Neural cell (in vitro differentiated cells): ENCODE data around the gene DHRS1. TPM values are rescaled to one million over a fixed set of nuclear protein-coding genes. Genes with fewer than 3 reads are reported as not detected.

ENCODE experiments used
- H2AFZ ChIP-seq: fragments of 200-600, 300-800 bp; sonication (generic), shearing (Covaris generic); 2 replicates; pipeline ENCODE4 v1.6.0; 2014; ENCODE audit warnings: low read depth, mild to moderate bottlenecking, antibody characterized with exemption, low read length, moderate library complexity
- H3F3A ChIP-seq: fragments of 200-600 bp; shearing (Covaris generic); 2 replicates; pipeline ENCODE4 v1.6.1; 2016; ENCODE audit warnings: mild to moderate bottlenecking, moderate library complexity, mixed read lengths, antibody characterized with exemption, low read length; ENCODE audit not compliant: insufficient read depth, poor library complexity, severe bottlenecking
- H3K27ac ChIP-seq: fragments of 200-600, 300-800 bp; sonication (generic), shearing (Covaris generic); 2 replicates; pipeline ENCODE4 v1.5.1; 2014; ENCODE audit warnings: mild to moderate bottlenecking, low read length, moderate library complexity
- H3K27me3 ChIP-seq: fragments of 300-800, 200-600 bp; sonication (generic), shearing (Covaris generic); 2 replicates; pipeline ENCODE4 v1.6.0; 2014; ENCODE audit warnings: mild to moderate bottlenecking, low read depth, low read length, moderate library complexity; ENCODE audit not compliant: insufficient read depth
- H3K36me3 ChIP-seq: fragments of 300-800, 200-600 bp; sonication (generic), shearing (Covaris generic); 2 replicates; pipeline ENCODE4 v1.5.1; 2014; ENCODE audit warnings: mild to moderate bottlenecking, antibody characterized with exemption, low read length, moderate library complexity; ENCODE audit not compliant: insufficient read depth
- H3K4me2 ChIP-seq: fragments of 300-800, 200-600 bp; sonication (generic), shearing (Covaris generic); 2 replicates; pipeline ENCODE4 v1.6.0; 2014; ENCODE audit warnings: mild to moderate bottlenecking, low read length
- H3K4me3 ChIP-seq: fragments of 300-800, 200-600 bp; sonication (generic), shearing (Covaris generic); 2 replicates; pipeline ENCODE4 v1.5.1; 2014; ENCODE audit warnings: mild to moderate bottlenecking, low read length, moderate library complexity
- H3K79me2 ChIP-seq: fragments of 200-600 bp; shearing (Covaris generic); replicated peaks from 2 replicates; pipeline ENCODE4 v1.6.0; 2014; ENCODE audit warnings: mild to moderate bottlenecking, low read length, moderate library complexity; ENCODE audit not compliant: insufficient read depth
- H3K9ac ChIP-seq: fragments of 300-800, 200-600 bp; sonication (generic), shearing (Covaris generic); 2 replicates; pipeline ENCODE4 v1.6.1; 2016; ENCODE audit warnings: mild to moderate bottlenecking, low read length, mixed read lengths
- H3K9me2 ChIP-seq: fragments of 200-600 bp; shearing (Covaris generic); 2 replicates; pipeline ENCODE4 v1.6.1; 2016; ENCODE audit warnings: mild to moderate bottlenecking, low read length, mixed read lengths; ENCODE audit not compliant: insufficient read depth
- H3K9me3 ChIP-seq: fragments of 200-600, 300-800 bp; sonication (generic), shearing (Covaris generic); 2 replicates; pipeline ENCODE4 v1.6.1; 2016; ENCODE audit warnings: mild to moderate bottlenecking, mixed run types, low read length, moderate library complexity, mixed read lengths
- H4K20me1 ChIP-seq: fragments of 200-600 bp; shearing (Covaris generic); 2 replicates; pipeline ENCODE4 v1.6.1; 2016; ENCODE audit warnings: mild to moderate bottlenecking, mixed run types; ENCODE audit not compliant: insufficient read depth
- CTCF ChIP-seq: fragments of 450-650 bp; IDR thresholded peaks from 2 replicates; pipeline ENCODE4 v1.5.1; 2014; ENCODE audit warnings: antibody characterized with exemption, mild to moderate bottlenecking, moderate library complexity; ENCODE audit not compliant: poor library complexity, severe bottlenecking
- EP300 ChIP-seq: fragments of 450-650 bp; conservative IDR thresholded peaks from 2 replicates; pipeline ENCODE4 v1.6.1; 2014; ENCODE audit warnings: antibody characterized with exemption, mild to moderate bottlenecking, moderate library complexity; ENCODE audit not compliant: poor library complexity, severe bottlenecking
- EZH2 ChIP-seq: fragments of 200-600, 300-800 bp; shearing (Covaris generic), sonication (generic); IDR thresholded peaks from 2 replicates; pipeline ENCODE4 v1.6.1; 2014; ENCODE audit warnings: antibody characterized with exemption, low read length, borderline replicate concordance, mild to moderate bottlenecking; ENCODE audit not compliant: insufficient read depth, poor library complexity, severe bottlenecking
- MXI1 ChIP-seq: fragments of 450-650 bp; conservative IDR thresholded peaks from 2 replicates; pipeline ENCODE4 v1.6.1; 2014; ENCODE audit warnings: antibody characterized with exemption, mild to moderate bottlenecking; ENCODE audit not compliant: poor library complexity, severe bottlenecking
- POLR2AphosphoS5 ChIP-seq: IDR thresholded peaks from 2 replicates; pipeline ENCODE4 v1.6.1; 2012
- RAD21 ChIP-seq: fragments of 450-650 bp; conservative IDR thresholded peaks from 2 replicates; pipeline ENCODE4 v1.6.1; 2014; ENCODE audit warnings: antibody characterized with exemption, mild to moderate bottlenecking, moderate library complexity
- REST ChIP-seq: IDR thresholded peaks from 2 replicates; pipeline ENCODE4 v1.6.1; 2012; ENCODE audit warnings: borderline replicate concordance
- SMC3 ChIP-seq: fragments of 450-650 bp; conservative IDR thresholded peaks from 2 replicates; pipeline ENCODE4 v1.6.1; 2014; ENCODE audit warnings: antibody characterized with exemption, mild to moderate bottlenecking, moderate library complexity; ENCODE audit not compliant: poor library complexity
- TAF1 ChIP-seq: IDR thresholded peaks from 2 replicates; pipeline ENCODE4 v1.6.1; 2012; ENCODE audit warnings: low read depth
- polyA plus RNA-seq: library from polyadenylated mRNA; depleted of rRNA; stranded (reverse); fragments of >200 nt; gene quantifications from 2 replicates; pipeline ENCODE4 v1.2.3, GENCODE V29; 2014

DHRS1 gene
- polyA plus RNA-seq, 1 donor from 2014 or later: 6.9 TPM

- Histone ChIP-seq H3K9me2 (no peaks in the 10 kb centered on the region), H3K4me3 (no peak overlapping the region), H2AFZ (no peak overlapping the region), H3K36me3 (no peaks in the 10 kb centered on the region), H3F3A (no peaks in the 10 kb centered on the region), H3K79me2 (no peaks in the 10 kb centered on the region), H3K9me3 (no peaks in the 10 kb centered on the region), H3K27me3 (no peaks in the 10 kb centered on the region), H3K9ac (no peak overlapping the region), H3K4me2 (no peak overlapping the region), H3K27ac (no peak overlapping the region), H4K20me1 (no peaks in the 10 kb centered on the region)
- TF ChIP-seq CTCF (no peak), MXI1 (no peak), SMC3 (no peak)
Measured at GRCh38 chr14:24277071-24277470, 22.5 kb downstream of the DHRS1 start.

GRCh38 chr14:24274101-24274543, 25.5 kb downstream of the DHRS1 start:
- Histone ChIP-seq H3K4me3 (no peak overlapping the region), H3F3A (no peaks in the 10 kb centered on the region), H3K9ac (no peak overlapping the region), H4K20me1 (no peaks in the 10 kb centered on the region), H3K27ac (no peak overlapping the region), H3K36me3 (no peaks in the 10 kb centered on the region), H3K79me2 (no peaks in the 10 kb centered on the region), H3K9me2 (no peaks in the 10 kb centered on the region), H3K27me3 (no peaks in the 10 kb centered on the region), H3K9me3 (no peaks in the 10 kb centered on the region), H2AFZ (no peak overlapping the region), H3K4me2 (no peak overlapping the region)
- no peak for TF ChIP-seq TAF1
- TF ChIP-seq EP300: no peak
- TF ChIP-seq SMC3: no peak
- TF ChIP-seq RAD21: no peak
- no peak for TF ChIP-seq POLR2AphosphoS5
- no peak for TF ChIP-seq REST
- TF ChIP-seq EZH2: no peak

- no peak for TF ChIP-seq EZH2
- no peak for TF ChIP-seq SMC3
- TF ChIP-seq CTCF: peak; percentile 33
- TF ChIP-seq RAD21: no peak
- Histone ChIP-seq H2AFZ (no peak overlapping the region), H3K9ac (no peak overlapping the region), H3K27ac (no peak overlapping the region), H3K9me3 (no peaks in the 10 kb centered on the region), H3F3A (no peaks in the 10 kb centered on the region), H3K4me2 (no peak overlapping the region), H3K9me2 (no peaks in the 10 kb centered on the region), H3K36me3 (no peaks in the 10 kb centered on the region), H3K79me2 (no peaks in the 10 kb centered on the region), H4K20me1 (no peaks in the 10 kb centered on the region), H3K4me3 (no peak overlapping the region), H3K27me3 (no peaks in the 10 kb centered on the region)
Measured at GRCh38 chr14:24273422-24273998, 26.1 kb downstream of the DHRS1 start.
